Large intestine (tissue), 3 donors: ENCODE results near the gene GAREM2. TPM values are rescaled to one million over a fixed set of nuclear protein-coding genes. Genes with fewer than 3 reads are reported as not detected.

Source experiments
- DNase-seq, 2 donors: peaks; one replicate each; pipeline versions ENCODE4 v3.0.0 to v3.0.0-alpha.2; 2013
- H3K27ac ChIP-seq: one replicate; pipeline ENCODE4 v1.5.1; 2013; ENCODE audit warnings: low read length
- H3K27me3 ChIP-seq: 2 replicates; pipeline ENCODE4 v1.6.1; 2013; ENCODE audit warnings: low read length; ENCODE audit not compliant: control insufficient read depth, insufficient read depth
- H3K36me3 ChIP-seq: 2 replicates; pipeline ENCODE4 v1.6.1; 2013; ENCODE audit warnings: low read length; ENCODE audit not compliant: control insufficient read depth, insufficient read depth
- H3K4me1 ChIP-seq: one replicate; pipeline ENCODE4 v1.6.1; 2013; ENCODE audit warnings: low read length; ENCODE audit not compliant: control insufficient read depth, insufficient read depth
- H3K4me3 ChIP-seq: one replicate; pipeline ENCODE4 v1.5.1; 2013; ENCODE audit warnings: low read length
- H3K9me3 ChIP-seq: one replicate; pipeline ENCODE4 v1.6.1; 2013; ENCODE audit warnings: mild to moderate bottlenecking, low read depth, low read length, moderate library complexity; ENCODE audit not compliant: control insufficient read depth
- WGBS: methylation state at CpG from one replicate; pipeline ENCODE4 v1.1.5; 2013; ENCODE audit warnings: low lambda C conversion rate; ENCODE audit not compliant: insufficient coverage; 5-methylcytosine and 5-hydroxymethylcytosine counted together
- polyA plus RNA-seq: library from polyadenylated mRNA; unstranded; fragments of 120-200 nt; gene quantifications from one replicate; pipeline ENCODE4 v1.2.1, GENCODE V29; 2013

The GAREM2 gene
- polyA plus RNA-seq, 1 donor, result 2.4 TPM

- no peaks in the 10 kb centered on the region for H3K36me3 ChIP-seq
- H3K27me3 ChIP-seq, result peaks cover 22% of the 10 kb centered on the region
- peaks cover 4% of the 10 kb centered on the region for H3K4me1 ChIP-seq
- DNase-seq, result no peak
- 100% methylated on average over 1 of the region's 5 CpGs for WGBS
- H3K27ac ChIP-seq, result no peak overlapping the region
- no peak overlapping the region for H3K4me3 ChIP-seq
- H3K9me3 ChIP-seq, result peaks cover 7% of the 10 kb centered on the region
These were observed 3.7 kb upstream of the GAREM2 start for GRCh38 chr2:26169226-26169625.

GRCh38 chr2:26169681-26170414 lies 3.0 kb upstream of the GAREM2 start:
- Histone ChIP-seq H3K27me3 (peaks cover 29% of the 10 kb centered on the region), H3K9me3 (peaks cover 7% of the 10 kb centered on the region), H3K4me3 (no peak overlapping the region), H3K36me3 (no peaks in the 10 kb centered on the region), H3K27ac (no peak overlapping the region), H3K4me1 (peaks cover 4% of the 10 kb centered on the region)
- WGBS, result 67% methylated on average over 3 of the region's 14 CpGs
- DNase-seq, result no peak

DNA sequence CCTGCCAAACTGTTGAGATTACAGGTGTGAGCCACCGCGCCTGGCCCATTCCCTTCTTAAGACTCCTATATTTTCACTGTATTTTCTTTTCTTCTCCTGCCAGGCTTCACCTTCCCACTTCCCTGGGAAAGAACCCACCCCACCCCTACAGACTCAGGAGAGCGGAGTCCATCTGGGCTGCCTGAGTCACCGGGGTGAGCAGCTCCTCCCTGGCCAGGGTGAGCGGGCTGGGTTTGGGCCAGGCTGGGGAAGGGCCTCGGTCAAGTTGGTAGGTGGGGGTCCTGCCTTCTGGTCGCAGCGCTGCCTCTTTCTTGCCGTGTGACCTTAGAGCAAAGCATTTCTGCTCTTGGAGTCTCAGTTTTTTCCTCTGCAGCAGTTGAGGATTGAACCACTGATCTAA lies 2.1 kb upstream of the GAREM2 start:
- H3K4me1 ChIP-seq, result peaks cover 4% of the 10 kb centered on the region
- WGBS, result no CpG with 5 or more reads among the region's 9 CpGs
- peak in 1 of 2 donors; percentile 42 for DNase-seq
- no peak overlapping the region for H3K27ac ChIP-seq
- no peak overlapping the region for H3K4me3 ChIP-seq
- peaks cover 7% of the 10 kb centered on the region for H3K9me3 ChIP-seq
- H3K36me3 ChIP-seq, result no peaks in the 10 kb centered on the region
- H3K27me3 ChIP-seq, result peaks cover 38% of the 10 kb centered on the region

DNA sequence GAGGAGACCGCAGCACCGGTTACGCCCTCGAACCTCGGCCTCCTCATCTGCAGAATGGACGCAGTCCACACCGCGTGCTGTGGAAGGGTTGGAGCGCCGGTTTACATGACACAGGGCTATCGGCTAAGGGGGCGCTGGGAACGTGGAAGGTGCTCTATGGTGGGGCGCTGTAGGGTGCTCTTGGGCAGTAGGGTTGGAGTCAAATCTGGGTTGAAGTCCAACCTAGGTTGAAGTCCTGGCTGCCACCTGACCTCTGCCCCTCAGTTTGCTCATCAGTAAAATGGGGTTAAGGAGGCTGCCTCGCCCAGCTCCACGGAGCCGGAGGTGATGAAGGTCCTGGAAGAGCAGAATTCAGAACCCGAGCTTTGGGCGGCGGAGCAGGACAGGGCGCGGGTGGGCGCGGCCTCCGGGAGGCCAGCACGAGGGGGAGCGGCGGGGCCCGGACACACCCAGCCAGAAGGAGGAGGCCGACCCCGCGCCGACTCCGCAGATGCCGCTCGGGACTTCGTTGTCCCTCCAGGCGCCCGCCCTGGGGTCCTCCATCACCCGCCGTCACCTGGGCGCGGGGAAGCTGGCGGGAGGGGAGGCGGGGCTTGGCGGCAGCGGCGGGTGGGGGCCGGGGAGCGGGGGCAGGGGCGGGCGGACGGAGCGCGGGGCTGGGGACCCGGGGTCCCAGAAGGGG lies 558 bp upstream of the GAREM2 start:
- WGBS, result no CpG with 5 or more reads among the region's 56 CpGs
- no peaks in the 10 kb centered on the region for H3K36me3 ChIP-seq
- H3K27me3 ChIP-seq, result peaks cover 44% of the 10 kb centered on the region
- DNase-seq, result peak in 1 of 2 donors; percentile 21
- peaks cover 4% of the 10 kb centered on the region for H3K4me1 ChIP-seq
- no peak overlapping the region for H3K27ac ChIP-seq
- no peak overlapping the region for H3K4me3 ChIP-seq
- H3K9me3 ChIP-seq, result peaks cover 7% of the 10 kb centered on the region

DNA sequence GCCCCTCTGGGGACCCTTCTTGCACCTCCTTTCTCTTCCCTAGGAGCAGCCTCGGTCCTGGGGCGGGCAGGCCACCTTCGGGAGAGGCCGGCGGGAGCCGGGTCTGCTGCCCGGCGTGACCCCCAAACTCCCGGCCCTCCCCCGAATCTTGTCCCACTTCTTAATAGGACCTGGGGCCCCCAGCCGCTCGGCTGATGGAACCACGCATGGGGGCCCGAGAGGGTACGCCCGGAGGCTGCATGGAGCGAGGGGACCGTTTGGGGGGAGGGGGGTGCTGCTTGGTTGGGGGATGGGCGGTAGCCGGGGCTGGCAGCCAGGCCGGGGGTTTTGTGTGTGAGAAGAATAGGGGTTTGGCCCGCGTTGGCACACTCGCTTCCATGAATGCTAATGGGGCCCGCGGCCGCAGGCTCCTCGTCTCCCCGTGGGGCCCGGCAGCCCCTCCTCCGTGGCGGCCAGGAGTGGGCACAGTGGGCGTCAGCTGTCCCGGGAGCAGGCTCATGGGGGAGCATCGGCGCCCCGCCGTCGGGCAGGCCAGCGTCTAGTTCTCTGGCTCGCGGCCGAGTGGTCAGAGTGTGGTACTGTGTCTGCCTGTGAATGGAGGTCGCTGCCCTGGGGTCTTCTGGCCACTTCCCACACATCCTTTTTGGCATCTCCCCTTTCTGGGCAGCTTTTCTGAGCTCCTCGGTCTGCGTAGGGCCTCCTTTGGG lies 1.0 kb downstream of the GAREM2 start:
- peaks cover 44% of the 10 kb centered on the region for H3K27me3 ChIP-seq
- WGBS, result no CpG with 5 or more reads among the region's 46 CpGs
- H3K9me3 ChIP-seq, result peaks cover 7% of the 10 kb centered on the region
- H3K4me1 ChIP-seq, result peaks cover 4% of the 10 kb centered on the region
- DNase-seq, result no peak
- no peaks in the 10 kb centered on the region for H3K36me3 ChIP-seq
- no peak overlapping the region for H3K27ac ChIP-seq
- peak overlapping the region; percentile 31 for H3K4me3 ChIP-seq

DNA sequence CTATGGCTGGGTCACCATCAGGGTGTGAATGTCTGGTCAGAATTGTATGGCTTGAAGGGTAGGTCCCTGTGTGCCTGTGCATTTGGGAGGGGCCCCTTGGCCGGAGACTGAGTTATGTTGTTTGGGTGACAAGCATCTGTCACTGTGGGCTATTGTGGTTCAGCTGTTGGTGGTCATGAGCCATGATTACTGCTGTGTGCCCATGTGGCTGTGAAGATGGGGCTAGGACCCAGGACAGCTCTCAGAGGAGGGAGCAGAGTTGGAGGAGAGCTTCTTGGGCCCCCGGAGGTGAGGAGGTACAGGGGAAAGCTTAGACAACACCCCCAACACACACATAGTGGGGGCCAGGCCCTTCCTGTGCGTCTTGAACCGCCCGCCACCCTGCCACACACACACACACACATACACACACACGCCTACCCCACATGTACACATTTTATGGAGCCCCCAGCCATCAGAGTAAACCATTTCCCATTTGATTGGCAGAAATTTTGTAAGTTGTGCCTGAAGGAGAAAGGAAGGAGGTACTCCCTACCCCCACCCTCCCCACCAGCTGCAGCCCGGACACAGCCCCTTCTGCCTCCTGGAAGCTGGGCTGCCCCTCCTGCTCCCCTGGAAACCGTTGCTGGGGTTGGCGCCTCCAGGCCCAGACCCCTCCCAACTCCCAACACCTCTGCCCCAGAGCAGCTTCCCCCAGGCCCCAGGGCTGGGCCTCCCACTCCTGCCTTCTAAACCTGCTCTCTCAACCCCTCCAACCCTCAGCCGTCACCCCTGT lies 2.0 kb downstream of the GAREM2 start:
- Histone ChIP-seq H3K36me3 (no peaks in the 10 kb centered on the region), H3K4me1 (peaks cover 9% of the 10 kb centered on the region), H3K27me3 (peaks cover 49% of the 10 kb centered on the region), H3K27ac (no peak overlapping the region), H3K4me3 (no peak overlapping the region), H3K9me3 (peaks cover 7% of the 10 kb centered on the region)
- no CpG with 5 or more reads among the region's 10 CpGs for WGBS
- DNase-seq, result no peak

- peaks cover 9% of the 10 kb centered on the region for H3K4me1 ChIP-seq
- no peak overlapping the region for H3K27ac ChIP-seq
- H3K27me3 ChIP-seq, result peaks cover 54% of the 10 kb centered on the region
- no peaks in the 10 kb centered on the region for H3K36me3 ChIP-seq
- no peak for DNase-seq
- no peak overlapping the region for H3K4me3 ChIP-seq
- no CpG with 5 or more reads among the region's 15 CpGs for WGBS
- peaks cover 7% of the 10 kb centered on the region for H3K9me3 ChIP-seq
These were observed 2.8 kb downstream of the GAREM2 start for GRCh38 chr2:26175466-26176278.

- peaks cover 54% of the 10 kb centered on the region for H3K27me3 ChIP-seq
- H3K4me1 ChIP-seq, result peaks cover 9% of the 10 kb centered on the region
- H3K36me3 ChIP-seq, result no peaks in the 10 kb centered on the region
- H3K9me3 ChIP-seq, result peaks cover 7% of the 10 kb centered on the region
- no CpG with 5 or more reads among the region's 11 CpGs for WGBS
- DNase-seq, result no peak
- H3K27ac ChIP-seq, result no peak overlapping the region
- H3K4me3 ChIP-seq, result no peak overlapping the region
These were observed 3.4 kb downstream of the GAREM2 start for GRCh38 chr2:26176279-26176615.

GRCh38 chr2:26177122-26177521 lies 4.2 kb downstream of the GAREM2 start:
- H3K36me3 ChIP-seq, result no peaks in the 10 kb centered on the region
- DNase-seq, result no peak
- no peak overlapping the region for H3K27ac ChIP-seq
- no peak overlapping the region for H3K4me3 ChIP-seq
- H3K27me3 ChIP-seq, result peaks cover 48% of the 10 kb centered on the region
- H3K4me1 ChIP-seq, result peaks cover 9% of the 10 kb centered on the region
- no CpG with 5 or more reads among the region's 7 CpGs for WGBS
- peaks cover 3% of the 10 kb centered on the region for H3K9me3 ChIP-seq
